ENCODE results near the gene CCL15. TPM values are rescaled to one million over a fixed set of nuclear protein-coding genes. Genes with fewer than 3 reads are reported as not detected.
"Not testable (repeated sequence)": the region's sequence is repeated elsewhere in the genome, so short reads cannot be mapped to it uniquely, and the experiment has no call there.

CCL15 gene
- total RNA-seq, 1 donor from 2014 or later, result 13.8 TPM

GRCh38 chr17:35998018-35998545, 3.3 kb downstream of the CCL15 start:
- no peak for ATAC-seq
- no peak for DNase-seq (ENCODE audit: low spot score)

GRCh38 chr17:35995346-35995745, 6.0 kb downstream of the CCL15 start:
- not testable (repeated sequence) for ATAC-seq

DNA sequence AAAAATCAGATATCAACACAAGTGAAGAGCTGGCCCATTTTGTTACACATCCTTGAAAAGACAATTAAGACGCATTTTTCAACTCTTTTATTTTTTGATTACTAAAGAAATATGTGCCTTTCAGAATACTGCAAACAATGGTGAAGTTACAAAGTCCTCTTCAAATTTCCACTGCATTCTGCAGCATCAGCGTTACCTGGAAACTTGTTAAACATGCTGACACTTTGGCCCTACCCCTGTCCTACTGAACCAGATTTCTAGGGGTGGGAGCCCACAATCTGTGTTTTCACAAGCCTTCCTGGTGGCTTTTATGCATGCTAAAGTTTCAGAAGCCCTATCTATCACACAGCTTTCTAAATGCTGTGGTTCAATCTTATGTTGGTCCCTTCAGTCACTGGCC, 10.3 kb downstream of the CCL15 start:
- peak; percentile 69 for DNase-seq (ENCODE audit: low spot score)
- ATAC-seq, result peak; percentile 92

More at GRCh38 chr17:35995346-35995745, 6.0 kb downstream of the CCL15 start:
- not testable (repeated sequence) for DNase-seq (ENCODE audit: low spot score)

DNA sequence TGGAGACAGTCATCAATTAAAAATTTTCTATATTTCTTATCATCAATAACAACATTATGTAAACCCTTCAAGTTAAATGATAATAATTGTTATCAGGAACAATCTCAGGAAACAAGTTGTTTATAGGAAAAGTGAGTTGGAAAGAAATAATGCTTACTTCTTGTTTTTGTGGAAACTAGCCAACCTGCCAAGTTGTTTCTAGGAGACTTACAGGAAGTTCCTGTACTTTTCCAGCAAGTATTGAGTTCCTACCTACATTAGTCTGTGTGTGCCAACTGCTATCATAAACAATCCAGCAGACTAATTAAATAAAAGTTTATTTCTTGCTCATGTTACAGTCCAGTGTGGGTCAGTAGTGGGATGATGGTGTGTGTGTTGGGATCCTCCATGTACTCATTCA, 13.2 kb downstream of the CCL15 start:
- no peak for DNase-seq (ENCODE audit: low spot score)
- no peak for ATAC-seq

DNA sequence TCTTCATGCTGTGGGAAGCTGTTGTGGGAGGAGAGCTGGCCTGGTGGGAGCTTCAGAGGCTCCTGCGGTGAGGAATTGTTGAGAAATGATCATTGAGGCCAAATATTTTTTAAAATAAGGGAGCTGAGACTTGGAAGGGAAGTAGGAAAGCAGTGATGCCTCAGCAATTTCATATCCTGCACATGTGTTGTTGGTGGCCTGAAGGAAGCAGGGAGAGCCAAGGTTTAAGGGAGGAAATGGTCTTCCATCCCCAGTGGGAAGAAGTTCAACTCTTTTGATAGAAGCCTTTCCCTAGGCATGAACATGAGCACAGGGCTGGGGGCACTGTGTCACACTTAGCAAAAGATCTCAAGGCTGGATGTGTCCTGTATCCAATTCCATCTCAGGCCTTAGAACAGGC, 14.7 kb downstream of the CCL15 start, which contains the start of gene CCL14:
CCL14 (minus strand) TSS at position 87 of the 400 bp plus-strand sequence; CDS start at position 7, 80 bp downstream.
- ATAC-seq (no peak), DNase-seq (ENCODE audit: low spot score) (no peak)

GRCh38 chr17:35984140-35984539, 17.2 kb downstream of the CCL15 start:
- ATAC-seq (no peak), DNase-seq (ENCODE audit: low spot score) (no peak)

GRCh38 chr17:35982409-35983191, 18.8 kb downstream of the CCL15 start:
- no peak for ATAC-seq

GRCh38 chr17:35981908-35982330, 19.4 kb downstream of the CCL15 start:
- ATAC-seq, result peak; percentile 74
- DNase-seq (ENCODE audit: low spot score), result peak; percentile 88

More at GRCh38 chr17:35982409-35983191, 18.8 kb downstream of the CCL15 start:
- DNase-seq (ENCODE audit: low spot score), result no peak

DNA sequence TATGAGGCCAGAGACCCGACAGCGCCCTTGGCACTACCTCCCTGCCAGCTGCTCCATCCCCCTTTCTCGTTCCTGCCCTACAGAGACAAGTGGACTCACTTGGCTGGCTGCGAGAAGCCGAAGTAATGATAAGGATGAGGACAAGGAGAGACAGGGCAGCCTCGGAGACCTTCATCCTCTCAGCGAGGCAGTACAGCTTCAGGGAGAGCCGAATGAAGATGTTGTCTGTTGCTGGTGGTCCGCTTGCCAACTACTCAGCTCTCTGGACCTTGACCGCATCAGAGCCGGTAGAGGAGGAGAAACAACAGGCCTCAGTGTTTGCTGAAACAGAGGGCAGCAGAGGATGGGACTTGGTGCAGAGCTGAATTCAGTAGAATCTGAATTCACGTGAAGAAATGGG, 20.1 kb downstream of the CCL15 start, which contains the start of gene CCL16:
CCL16 (minus strand) TSS at position 252 of the 400 bp plus-strand sequence; CDS start at position 175, 77 bp downstream.
- peak; percentile 85 for DNase-seq (ENCODE audit: low spot score)

DNA sequence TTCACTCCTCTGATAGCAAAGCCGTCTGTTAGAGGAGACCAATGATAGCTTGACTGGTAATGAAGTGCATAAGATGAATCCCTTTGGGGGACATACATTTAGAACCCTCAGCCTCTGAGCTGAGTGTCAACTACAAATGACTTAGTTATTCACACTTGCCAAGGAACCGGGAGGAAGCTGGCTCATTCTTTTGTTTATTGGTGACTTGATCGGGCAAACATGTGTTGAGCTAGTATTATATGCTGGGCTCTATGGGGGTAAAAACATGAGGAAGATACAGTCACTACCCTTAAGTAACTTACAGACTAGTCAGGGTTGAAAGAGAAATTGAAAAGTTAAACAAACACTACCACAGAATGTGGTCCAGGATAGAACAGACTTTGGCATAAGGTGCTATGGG, 23.0 kb downstream of the CCL15 start:
- ATAC-seq, result no peak
- DNase-seq (ENCODE audit: low spot score), result no peak

More for the DNA sequence above, 20.1 kb downstream of the CCL15 start, which contains the start of gene CCL16:
- ATAC-seq, result peak; percentile 76

DNA sequence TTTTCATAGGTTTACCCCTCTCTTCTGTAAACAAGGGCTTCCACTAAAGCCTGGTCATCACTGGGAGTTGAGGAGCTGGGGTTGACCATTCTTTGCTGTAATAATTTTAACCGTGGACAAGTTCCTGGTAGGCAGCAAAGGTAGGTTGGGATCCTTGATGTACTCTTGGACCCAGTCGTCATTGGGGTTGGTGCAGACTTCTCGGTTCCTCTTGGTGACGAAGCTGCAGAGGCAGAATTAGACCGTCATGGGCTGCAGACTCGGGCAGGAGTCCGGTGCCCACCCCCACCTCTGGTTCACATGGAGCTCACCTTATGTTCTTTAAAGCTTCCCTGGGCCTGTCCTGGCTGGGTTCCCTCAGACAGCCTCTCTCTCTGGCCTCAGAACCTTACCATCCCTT, 23.8 kb downstream of the CCL15 start:
- no peak for ATAC-seq
- DNase-seq (ENCODE audit: low spot score), result no peak

- DNase-seq (ENCODE audit: low spot score), result peak; percentile 94
- peak; percentile 71 for ATAC-seq
Measured at GRCh38 chr17:35973333-35974260, 27.8 kb downstream of the CCL15 start.

DNA sequence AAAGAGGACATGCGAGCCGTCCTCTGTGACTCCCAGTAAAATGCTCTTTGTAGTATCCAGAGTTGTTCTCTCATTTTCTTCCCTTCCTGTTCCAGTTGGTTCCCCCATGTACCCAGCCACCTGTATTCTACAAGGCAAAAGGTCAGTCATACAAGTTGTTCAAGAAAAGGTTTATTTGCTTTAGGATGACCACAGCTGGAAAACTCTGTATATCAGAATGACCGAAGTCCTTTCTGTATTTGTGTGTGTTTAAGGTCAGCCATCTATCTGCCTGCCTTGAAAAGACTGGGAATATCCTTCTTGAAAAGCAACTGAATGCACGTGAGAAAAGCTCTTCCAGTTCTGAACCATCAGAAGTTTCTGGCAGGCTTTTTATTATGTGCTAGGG, 28.4 kb downstream of the CCL15 start:
- ATAC-seq (no peak), DNase-seq (ENCODE audit: low spot score) (no peak)

GRCh38 chr17:35972535-35972934, 28.8 kb downstream of the CCL15 start:
- no peak for DNase-seq (ENCODE audit: low spot score)
- no peak for ATAC-seq

GRCh38 chr17:35972066-35972465, 29.3 kb downstream of the CCL15 start:
- ATAC-seq, result no peak

GRCh38 chr17:35969558-35970380, 31.6 kb downstream of the CCL15 start:
- DNase-seq (ENCODE audit: low spot score), result peak; percentile 85
- ATAC-seq, result peak; percentile 71

More at GRCh38 chr17:35972066-35972465, 29.3 kb downstream of the CCL15 start:
- DNase-seq (ENCODE audit: low spot score), result no peak

DNA sequence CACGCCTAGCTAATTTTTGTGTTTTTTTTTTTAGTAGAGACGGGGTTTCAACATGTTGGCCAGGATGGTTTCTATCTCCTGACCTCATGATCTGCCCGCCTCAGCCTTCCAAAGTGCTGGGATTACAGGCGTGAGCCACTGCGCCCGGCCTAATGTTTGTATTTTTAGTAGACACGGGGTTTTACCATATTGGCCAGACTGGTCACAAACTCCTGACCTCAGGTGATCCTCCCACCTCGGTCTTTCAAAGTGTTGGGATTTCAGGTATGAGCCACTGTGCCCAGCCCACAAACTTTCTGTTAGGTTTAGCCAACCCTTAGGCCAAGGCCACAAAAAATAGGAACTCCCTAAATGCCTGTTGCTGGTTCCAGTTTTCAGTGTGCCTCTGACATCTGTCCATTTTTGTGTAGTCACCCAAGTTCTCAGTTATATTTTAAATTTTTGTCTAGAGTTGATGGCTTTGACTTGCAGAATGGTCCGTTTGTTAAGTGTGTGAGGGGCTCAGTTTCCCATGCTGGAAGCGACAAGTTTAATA, 32.8 kb downstream of the CCL15 start:
- peak; percentile 5 for ATAC-seq

DNA sequence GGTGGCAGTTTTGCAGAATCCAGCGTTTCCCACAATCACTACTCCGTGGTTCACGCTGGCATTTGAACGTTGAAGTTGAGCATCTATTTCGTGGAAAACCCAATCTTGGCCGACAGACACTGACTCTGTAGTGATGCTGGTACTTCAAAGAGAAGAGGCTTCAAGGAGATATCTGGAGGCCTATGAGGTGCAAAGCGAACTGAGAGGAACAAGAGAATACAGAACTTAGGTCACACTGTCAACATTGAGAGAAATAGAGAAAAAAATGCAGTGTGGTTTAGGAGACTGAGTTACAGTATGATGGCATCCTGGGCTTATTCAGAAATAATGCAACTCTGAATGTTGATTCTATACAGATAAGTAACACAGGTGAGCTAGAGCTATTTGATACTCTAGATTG, 36.1 kb downstream of the CCL15 start:
- no peak for ATAC-seq
- DNase-seq (ENCODE audit: low spot score), result no peak

More for the DNA sequence above, 32.8 kb downstream of the CCL15 start:
- peak; percentile 58 for DNase-seq (ENCODE audit: low spot score)

GRCh38 chr17:35963663-35964062, 37.7 kb downstream of the CCL15 start:
- ATAC-seq, result no peak
- DNase-seq (ENCODE audit: low spot score), result no peak

GRCh38 chr17:35953720-35954119, 47.6 kb downstream of the CCL15 start:
- DNase-seq (ENCODE audit: low spot score) (no peak), ATAC-seq (no peak)
